ENCODE measurements around the gene DISC1. TPM values are rescaled to one million over a fixed set of nuclear protein-coding genes. Genes with fewer than 3 reads are reported as not detected.

The DISC1 gene
- total RNA-seq, 2 donors from 2014 or later: 2.3 to 7.0 TPM

DNA sequence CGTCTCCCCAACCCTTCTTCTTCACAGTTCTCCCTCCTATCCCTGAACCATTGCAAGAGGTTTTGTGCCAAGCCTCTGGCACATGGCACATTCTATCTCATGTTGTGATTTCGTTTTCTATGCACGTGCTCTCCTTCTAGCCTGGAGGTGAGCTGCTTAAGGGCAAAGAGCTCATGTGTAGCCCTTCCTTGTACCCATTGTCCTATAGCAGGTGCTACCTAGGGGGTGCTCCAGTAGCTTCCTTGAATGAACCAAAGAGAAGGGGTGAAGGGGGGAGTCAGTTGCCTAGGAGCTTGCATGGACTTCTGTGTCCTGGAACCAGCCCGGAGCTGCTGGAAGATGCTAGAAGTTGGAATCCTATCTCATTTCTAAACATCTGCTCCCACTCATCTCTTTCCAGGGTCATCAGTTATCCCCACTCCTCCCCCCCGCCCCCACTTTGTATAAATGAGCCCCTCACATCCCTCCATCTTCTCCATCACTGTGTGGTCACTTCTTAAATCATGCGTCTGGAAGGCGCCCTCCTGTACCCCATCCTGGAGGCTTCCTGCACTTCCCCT, 535 bp upstream of the DISC1 start:
- intact Hi-C loops (cut with DNase I): no loop called here
- Histone ChIP-seq H3K4me1 (peaks cover 7% of the 10 kb centered on the region), H3K36me3 (replicated peaks in 1 of 2; ENCODE audit: insufficient read depth in 1 of 2, low read depth in 2 of 2) (no peaks in the 10 kb centered on the region), H3K9me3 (no peaks in the 10 kb centered on the region), H3K27ac (peak overlapping the region in 2 of 4 donors; percentile 69 to 83), H3K4me3 (peak overlapping the region; percentile 57 to 94), H3K27me3 (no peaks in the 10 kb centered on the region)
- 11 to 18% methylated on average over 7 of the region's 7 CpGs for WGBS, 2 donors
- DNase-seq: no peak
- TF ChIP-seq POLR2A (IDR thresholded peaks at IDR 0.05) (no peak), CTCF (IDR thresholded peaks at IDR 0.05) (no peak)
- no peak for ATAC-seq

DNA sequence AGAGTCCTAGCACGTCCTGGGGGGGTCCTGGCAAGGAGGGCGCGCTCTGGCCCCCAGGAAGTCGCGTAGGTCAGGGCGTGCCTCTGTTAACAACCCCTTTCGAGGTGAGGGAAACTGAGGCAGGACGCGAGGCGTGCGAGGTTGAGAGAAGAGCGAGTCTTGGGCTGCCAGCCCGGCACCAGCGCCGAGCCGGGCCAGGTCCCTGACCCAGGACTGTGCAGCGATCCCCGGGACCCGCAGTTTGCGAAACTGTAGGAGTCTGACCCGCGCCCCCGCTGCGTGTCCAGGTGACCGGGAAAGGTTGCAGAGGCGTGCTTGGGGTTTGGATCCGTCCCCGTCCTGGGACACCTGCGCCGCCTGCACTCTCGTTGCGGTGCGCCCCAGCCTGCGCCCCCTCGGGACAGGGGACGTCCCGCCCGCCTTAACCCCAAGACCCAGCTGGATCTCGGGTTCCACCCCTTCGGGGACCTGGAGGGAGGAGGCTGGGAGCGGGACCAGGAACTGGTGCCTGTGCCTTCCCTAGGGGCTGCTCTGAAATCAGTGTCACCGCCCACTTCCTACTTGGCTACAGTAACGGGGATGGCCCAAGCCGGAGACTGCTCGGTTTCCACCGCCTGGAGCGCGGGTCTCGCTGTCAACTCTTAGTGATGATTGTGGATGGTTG, 493 bp downstream of the DISC1 start:
- H3K4me1 ChIP-seq: peaks cover 7% of the 10 kb centered on the region
- ATAC-seq: peak; percentile 65
- H3K27me3 ChIP-seq: no peaks in the 10 kb centered on the region
- DNase-seq: peak; percentile 29 to 68 (median 54)
- intact Hi-C loops (cut with DNase I): no loop called here
- peak overlapping the region; percentile 13 to 83 (median 68) for H3K27ac ChIP-seq
- no peaks in the 10 kb centered on the region for H3K36me3 ChIP-seq (replicated peaks in 1 of 2; ENCODE audit: insufficient read depth in 1 of 2, low read depth in 2 of 2)
- H3K9me3 ChIP-seq: no peaks in the 10 kb centered on the region
- peak in 1 of 3 donors; percentile 4 for TF ChIP-seq POLR2A (IDR thresholded peaks at IDR 0.05)
- TF ChIP-seq CTCF (IDR thresholded peaks at IDR 0.05): no peak
- H3K4me3 ChIP-seq: peak overlapping the region; percentile 57 to 94
- WGBS, 2 donors: 1% methylated on average over 44 of the region's 49 CpGs; no CpG with 5 or more reads in 1 of the 2 donors

- no peak overlapping the region for H3K4me3 ChIP-seq
- 54 to 59% methylated on average over 5 of the region's 5 CpGs for WGBS, 2 donors
- TF ChIP-seq POLR2A (IDR thresholded peaks at IDR 0.05): no peak
- TF ChIP-seq CTCF (IDR thresholded peaks at IDR 0.05): no peak
Measured at GRCh38 chr1:231628207-231628876, 1.8 kb downstream of the DISC1 start.

GRCh38 chr1:231629132-231629531, 2.5 kb downstream of the DISC1 start:
- Histone ChIP-seq H3K4me1 (peaks cover 7% of the 10 kb centered on the region), H3K4me3 (no peak overlapping the region), H3K27me3 (no peaks in the 10 kb centered on the region), H3K36me3 (replicated peaks in 1 of 2; ENCODE audit: insufficient read depth in 1 of 2, low read depth in 2 of 2) (no peaks in the 10 kb centered on the region), H3K9me3 (no peaks in the 10 kb centered on the region), H3K27ac (no peak overlapping the region)
- TF ChIP-seq POLR2A (IDR thresholded peaks at IDR 0.05) (no peak), CTCF (IDR thresholded peaks at IDR 0.05) (no peak)
- ATAC-seq (no peak), DNase-seq (peak in 2 of 4 donors; percentile 15 to 17)
- intact Hi-C loops (cut with DNase I): no loop called here
- WGBS, 2 donors: 62 to 78% methylated on average over 6 of the region's 6 CpGs

More at GRCh38 chr1:231628207-231628876, 1.8 kb downstream of the DISC1 start:
- no peaks in the 10 kb centered on the region for H3K36me3 ChIP-seq (replicated peaks in 1 of 2; ENCODE audit: insufficient read depth in 1 of 2, low read depth in 2 of 2)
- no peaks in the 10 kb centered on the region for H3K27me3 ChIP-seq
- ATAC-seq: no peak
- H3K9me3 ChIP-seq: no peaks in the 10 kb centered on the region
- peaks cover 7% of the 10 kb centered on the region for H3K4me1 ChIP-seq
- DNase-seq: no peak
- intact Hi-C loops (cut with DNase I): no loop called here
- H3K27ac ChIP-seq: no peak overlapping the region
